IMR-90 (cell line): ENCODE measurements around the gene GNE. TPM values are rescaled to one million over a fixed set of nuclear protein-coding genes. Genes with fewer than 3 reads are reported as not detected.
"Not testable (repeated sequence)": the region's sequence is repeated elsewhere in the genome, so short reads cannot be mapped to it uniquely, and the experiment has no call there.

Experiments used
- ATAC-seq: fragments of 200-7000 bp; cut with Tn5 transposase; 2 replicates; pipeline ENCODE4 v1.9.1; 2020; ENCODE audit warnings: low read depth, mild to moderate bottlenecking, moderate library complexity
- BruUV-seq: library from RNA; stranded (reverse); fragments of 400-500 nt; replicated peaks from 2 replicates; lab custom pipeline; 2021; lab: Mats Ljungman, UMichigan
- CTCF ChIA-PET: fragments of 300-600 bp; formaldehyde crosslinking; extraction: SDS; loops from one replicate; lab custom pipeline; 2021; ENCODE audit warnings: antibody characterized with exemption; lab: Yijun Ruan, JAX
- POLR2A ChIA-PET: fragments of 300-600 bp; sonication (Branson Sonifier 250); formaldehyde crosslinking; loops from one replicate; lab custom pipeline; 2022; ENCODE audit warnings: antibody characterized with exemption; ENCODE audit not compliant: unreplicated experiment; lab: Charles Lee
- DNase-seq: peaks from one replicate; pipeline ENCODE4 v3.0.0; 2013
- H2AFZ ChIP-seq: replicated peaks from 2 replicates; pipeline ENCODE3; 2013; ENCODE audit warnings: low read length, mild to moderate bottlenecking; ENCODE audit not compliant: poor library complexity
- H2AK5ac ChIP-seq: 2 replicates; pipeline ENCODE4 v1.6.1; 2013; ENCODE audit warnings: low read depth, low read length, inconsistent platforms
- H2AK9ac ChIP-seq: replicated peaks from 2 replicates; pipeline ENCODE3; 2013; ENCODE audit warnings: mild to moderate bottlenecking, low read depth, low read length, moderate library complexity; ENCODE audit not compliant: poor library complexity
- H2BK120ac ChIP-seq: 2 replicates; pipeline ENCODE4 v1.6.1; 2013; ENCODE audit warnings: low read depth, low read length, inconsistent platforms
- H2BK15ac ChIP-seq: 3 replicates; pipeline ENCODE4 v1.6.1; 2013; ENCODE audit warnings: low read depth, low read length, inconsistent platforms
- H2BK20ac ChIP-seq: 2 replicates; pipeline ENCODE4 v1.6.1; 2013; ENCODE audit warnings: low read depth, mild to moderate bottlenecking, inconsistent platforms, low read length, moderate library complexity
- H2BK5ac ChIP-seq: 2 replicates; pipeline ENCODE4 v1.6.1; 2013; ENCODE audit warnings: mild to moderate bottlenecking, low read depth, low read length, inconsistent platforms; ENCODE audit not compliant: poor library complexity, severe bottlenecking
- H3K14ac ChIP-seq: replicated peaks from 2 replicates; pipeline ENCODE4 v1.6.1; 2013; ENCODE audit warnings: low read depth, low read length, inconsistent platforms
- H3K18ac ChIP-seq: 2 replicates; pipeline ENCODE4 v1.6.1; 2013; ENCODE audit warnings: low read depth, low read length, control low read depth
- H3K23ac ChIP-seq: 2 replicates; pipeline ENCODE4 v1.6.1; 2013; ENCODE audit warnings: low read depth, low read length, inconsistent platforms
- H3K27ac ChIP-seq: 2 replicates; pipeline ENCODE4 v1.5.1; 2013; ENCODE audit warnings: mild to moderate bottlenecking, control low read depth, low read length; ENCODE audit not compliant: insufficient read depth
- H3K27me3 ChIP-seq: 2 replicates; pipeline ENCODE4 v1.6.1; 2013; ENCODE audit warnings: low read length; ENCODE audit not compliant: control insufficient read depth, insufficient read depth
- H3K36me3 ChIP-seq: 2 replicates; pipeline ENCODE4 v1.6.1; 2013; ENCODE audit warnings: low read length, mixed read lengths; ENCODE audit not compliant: control insufficient read depth, insufficient read depth
- H3K4ac ChIP-seq: 2 replicates; pipeline ENCODE4 v1.6.1; 2013; ENCODE audit warnings: low read depth, low read length, inconsistent platforms
- H3K4me1 ChIP-seq: 2 replicates; pipeline ENCODE4 v1.6.1; 2013; ENCODE audit warnings: low read length, mixed read lengths; ENCODE audit not compliant: control insufficient read depth, insufficient read depth
- H3K4me2 ChIP-seq: 2 replicates; pipeline ENCODE4 v1.6.1; 2013; ENCODE audit warnings: low read depth, mild to moderate bottlenecking, control low read depth, low read length, moderate library complexity
- H3K4me3 ChIP-seq: 2 replicates; pipeline ENCODE4 v1.5.1; 2013; ENCODE audit warnings: low read depth, mild to moderate bottlenecking, control low read depth, low read length, moderate library complexity; ENCODE audit not compliant: insufficient read depth
- H3K56ac ChIP-seq: 2 replicates; pipeline ENCODE4 v1.6.1; 2013; ENCODE audit warnings: low read length, inconsistent platforms; ENCODE audit not compliant: insufficient read depth; ENCODE audit errors: extremely low read depth
- H3K79me1 ChIP-seq, 2 experiments: 2 replicates each; pipeline ENCODE4 v1.6.1; 2013; ENCODE audit warnings: low read length in 2 of 2, inconsistent platforms in 1 of 2, low read depth in 1 of 2
- H3K9ac ChIP-seq: 2 replicates; pipeline ENCODE4 v1.6.1; 2013; ENCODE audit warnings: low read depth, low read length, control low read depth
- H3K9me1 ChIP-seq: 2 replicates; pipeline ENCODE4 v1.6.1; 2013; ENCODE audit warnings: low read length, inconsistent platforms; ENCODE audit not compliant: insufficient read depth
- H3K9me3 ChIP-seq: 2 replicates; pipeline ENCODE4 v1.6.1; 2013; ENCODE audit warnings: low read length; ENCODE audit not compliant: control insufficient read depth, insufficient read depth
- H4K20me1 ChIP-seq: 2 replicates; pipeline ENCODE4 v1.6.1; 2013; ENCODE audit warnings: low read length, inconsistent platforms; ENCODE audit not compliant: insufficient read depth
- H4K5ac ChIP-seq: 2 replicates; pipeline ENCODE4 v1.6.1; 2013; ENCODE audit warnings: mild to moderate bottlenecking, low read depth, low read length, control low read depth
- H4K8ac ChIP-seq, 2 experiments: 2 replicates each; pipeline ENCODE4 v1.6.1; 2013; ENCODE audit warnings: low read depth in 2 of 2, low read length in 2 of 2, control low read depth in 1 of 2, inconsistent platforms in 1 of 2
- H4K91ac ChIP-seq: 2 replicates; pipeline ENCODE4 v1.6.1; 2013; ENCODE audit warnings: low read depth, low read length, inconsistent platforms; ENCODE audit not compliant: insufficient read depth
- CHD1 ChIP-seq: IDR thresholded peaks from 2 replicates; pipeline ENCODE4 v1.6.1; 2012; ENCODE audit warnings: low read depth, low read length, improper control_type of control experiment
- FOS ChIP-seq: fragments of 150-350 bp; IDR thresholded peaks from 2 replicates; pipeline ENCODE4 v1.6.1; 2016; ENCODE audit warnings: low read depth, low read length
- NFE2L2 ChIP-seq: fragments of 150-350 bp; IDR thresholded peaks from 2 replicates; pipeline ENCODE4 v1.6.1; 2016; ENCODE audit warnings: low read depth, mild to moderate bottlenecking, low read length
- RAD21 ChIP-seq: IDR thresholded peaks from 2 replicates; pipeline ENCODE4 v1.6.1; 2012; ENCODE audit warnings: low read length, improper control_type of control experiment
- SMC3 ChIP-seq: fragments of 150-350 bp; IDR thresholded peaks from 2 replicates; pipeline ENCODE4 v1.6.1; 2016; ENCODE audit warnings: low read depth, mild to moderate bottlenecking, antibody characterized with exemption, low read length, moderate library complexity
- WGBS, 2 experiments: methylation state at CpG; one replicate each; pipeline versions ENCODE4 v1.1.5 to v1.1.7; 2013; ENCODE audit warnings: missing lambda C conversion rate in 2 of 2; ENCODE audit not compliant: insufficient read length in 1 of 2; ENCODE audit errors: extremely low coverage in 2 of 2; 5-methylcytosine and 5-hydroxymethylcytosine counted together
- dilution Hi-C: fragments of 300-500 bp; cut with HindIII; formaldehyde crosslinking; loops from one replicate; pipeline ENCODE4 v1.14.3; 2018; ENCODE audit warnings: low sequenced_read_pairs; ENCODE audit not compliant: unreplicated experiment
- in situ Hi-C: fragments of 300-500 bp; cut with MboI; formaldehyde crosslinking; loops from 3 replicates; pipeline ENCODE4 v1.14.3; 2019; ENCODE audit warnings: low sequenced_read_pairs, inconsistent platforms, mixed read lengths
- intact Hi-C: fragments of 100-400 bp; cut with micrococcal nuclease; formaldehyde crosslinking; loops from 2 replicates; pipeline ENCODE4 v1.10.0; 2022
- polyA plus RNA-seq, 3 experiments: library from polyadenylated mRNA; depleted of rRNA; stranded (reverse); fragments of >200 nt; gene quantifications; 2 replicates each; pipeline ENCODE4 v1.2.3, GENCODE V29; 2012; ENCODE audit warnings: low replicate concordance in 1 of 3
- total RNA-seq: library from RNA; depleted of rRNA; stranded (reverse); fragments of >200 nt; gene quantifications from 2 replicates; pipeline ENCODE4 v1.2.3, GENCODE V29; 2012
- TF ChIP-seq, protein P1 (sequence below): conservative IDR thresholded peaks from 2 replicates; pipeline ENCODE4 v1.5.1; 2012; ENCODE audit warnings: mild to moderate bottlenecking, low read depth, low read length, improper control_type of control experiment

GNE gene
- total and polyA plus RNA-seq, 2 of the 4 experiments (the other 2 are of a cell fraction), result 11.7 to 34.1 TPM

- WGBS, 2 experiments, result no CpG with 5 or more reads among the region's 6 CpGs
- H4K91ac ChIP-seq, result no peak overlapping the region
- no peak overlapping the region for H2BK5ac ChIP-seq
- no peak overlapping the region for H3K9ac ChIP-seq
- no peaks in the 10 kb centered on the region for H3K4me1 ChIP-seq
- intact Hi-C loops, result no loop called here
- H3K27me3 ChIP-seq, result no peaks in the 10 kb centered on the region
- TF ChIP-seq, protein P1, sequence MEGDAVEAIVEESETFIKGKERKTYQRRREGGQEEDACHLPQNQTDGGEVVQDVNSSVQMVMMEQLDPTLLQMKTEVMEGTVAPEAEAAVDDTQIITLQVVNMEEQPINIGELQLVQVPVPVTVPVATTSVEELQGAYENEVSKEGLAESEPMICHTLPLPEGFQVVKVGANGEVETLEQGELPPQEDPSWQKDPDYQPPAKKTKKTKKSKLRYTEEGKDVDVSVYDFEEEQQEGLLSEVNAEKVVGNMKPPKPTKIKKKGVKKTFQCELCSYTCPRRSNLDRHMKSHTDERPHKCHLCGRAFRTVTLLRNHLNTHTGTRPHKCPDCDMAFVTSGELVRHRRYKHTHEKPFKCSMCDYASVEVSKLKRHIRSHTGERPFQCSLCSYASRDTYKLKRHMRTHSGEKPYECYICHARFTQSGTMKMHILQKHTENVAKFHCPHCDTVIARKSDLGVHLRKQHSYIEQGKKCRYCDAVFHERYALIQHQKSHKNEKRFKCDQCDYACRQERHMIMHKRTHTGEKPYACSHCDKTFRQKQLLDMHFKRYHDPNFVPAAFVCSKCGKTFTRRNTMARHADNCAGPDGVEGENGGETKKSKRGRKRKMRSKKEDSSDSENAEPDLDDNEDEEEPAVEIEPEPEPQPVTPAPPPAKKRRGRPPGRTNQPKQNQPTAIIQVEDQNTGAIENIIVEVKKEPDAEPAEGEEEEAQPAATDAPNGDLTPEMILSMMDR, result no peak
- TF ChIP-seq SMC3, result no peak
- TF ChIP-seq RAD21, result no peak
- TF ChIP-seq NFE2L2, result no peak
- no peak for TF ChIP-seq FOS
- TF ChIP-seq CHD1, result no peak
- ChIA-PET POLR2A (no interaction called here), CTCF (no interaction called here)
- dilution Hi-C loops, result no loop called here
- H2BK15ac ChIP-seq, result no peak overlapping the region
- no TSS peak for BruUV-seq
- H4K8ac ChIP-seq, result no peak overlapping the region
- no peak overlapping the region for H3K4ac ChIP-seq
- no peak overlapping the region for H3K4me3 ChIP-seq
- H3K79me1 ChIP-seq, result peaks cover 24 to 47% of the 10 kb centered on the region in 2 experiments
- no peak overlapping the region for H2BK120ac ChIP-seq
- no peak overlapping the region for H4K5ac ChIP-seq
- H3K14ac ChIP-seq, result no peak overlapping the region
- peaks cover 18% of the 10 kb centered on the region for H3K36me3 ChIP-seq
- no peak overlapping the region for H3K18ac ChIP-seq
- no peak overlapping the region for H3K56ac ChIP-seq
- H2BK20ac ChIP-seq, result no peak overlapping the region
- H2AK9ac ChIP-seq, result no peak overlapping the region
- in situ Hi-C loops, result loop anchor here (5.0 kb wide), 1 partner anchor 81 kb away; no protein-coding TSS in a partner anchor
- H3K9me3 ChIP-seq, result no peaks in the 10 kb centered on the region
- no peak overlapping the region for H3K27ac ChIP-seq
- H3K9me1 ChIP-seq, result peaks cover under 1% of the 10 kb centered on the region; the same call in 1 of the 2 replicates
- no peak overlapping the region for H3K23ac ChIP-seq
- no peak overlapping the region for H3K4me2 ChIP-seq
- DNase-seq (peak; percentile 29), ATAC-seq (no peak)
- no peak overlapping the region for H2AK5ac ChIP-seq
- peaks cover 13% of the 10 kb centered on the region; the same call in 1 of the 2 replicates for H4K20me1 ChIP-seq
- no peak overlapping the region for H2AFZ ChIP-seq
Observed at GRCh38 chr9:36245906-36246305, 12.3 kb downstream of the GNE start.

- H2AK5ac ChIP-seq, H3K56ac ChIP-seq, H3K4me2 ChIP-seq, H3K4me3 ChIP-seq, CTCF ChIA-PET, H4K5ac ChIP-seq, H3K14ac ChIP-seq, H2AK9ac ChIP-seq, H3K9me3 ChIP-seq, H2BK5ac ChIP-seq, H3K23ac ChIP-seq, H2BK20ac ChIP-seq, intact Hi-C loops, H3K9ac ChIP-seq, H4K8ac ChIP-seq, H3K27ac ChIP-seq, H2BK120ac ChIP-seq, ATAC-seq, POLR2A ChIA-PET, H2BK15ac ChIP-seq, BruUV-seq, H3K9me1 ChIP-seq, H3K27me3 ChIP-seq, H2AFZ ChIP-seq, in situ Hi-C loops, DNase-seq, H3K4me1 ChIP-seq, H4K20me1 ChIP-seq, dilution Hi-C loops, H3K4ac ChIP-seq, H3K18ac ChIP-seq, H4K91ac ChIP-seq: not testable (repeated sequence)
- WGBS, 2 experiments, result no CpG with 5 or more reads among the region's 3 CpGs
- peaks cover 19% of the 10 kb centered on the region for H3K36me3 ChIP-seq
- peaks cover 8 to 31% of the 10 kb centered on the region in 2 experiments for H3K79me1 ChIP-seq
Observed at GRCh38 chr9:36239675-36240074, 18.6 kb downstream of the GNE start.
